ENCODE data around the gene MICAL3.
A peak's percentile ranks its signal among the peaks of the same experiment; 100 is the strongest.
"Not testable (repeated sequence)": the region's sequence is repeated elsewhere in the genome, so short reads cannot be mapped to it uniquely, and the experiment has no call there.

MICAL3 gene

GRCh38 chr22:18028817-18029527 lies 4.6 kb upstream of the MICAL3 start:
- Histone ChIP-seq H3K9ac (ENCODE audit: low read length in 2 of 2) (no peak overlapping the region), H3K27me3 (ENCODE audit: control insufficient read depth in 1 of 2, insufficient read depth in 2 of 2, low read length in 2 of 2) (no peaks in the 10 kb centered on the region), H3K9me3 (ENCODE audit: control insufficient read depth in 2 of 2, low read length in 2 of 2) (no peaks in the 10 kb centered on the region), H3K36me3 (ENCODE audit: control insufficient read depth in 2 of 2, insufficient read depth in 2 of 2, low read length in 2 of 2) (no peaks in the 10 kb centered on the region), H3K4me1 (ENCODE audit: control insufficient read depth, insufficient read depth, low read length) (peaks cover 38% of the 10 kb centered on the region), H3K27ac (ENCODE audit: low read length) (no peak overlapping the region), H3K4me3 (ENCODE audit: low read length in 2 of 2) (no peak overlapping the region)

- not testable (repeated sequence) for H3K36me3 ChIP-seq (ENCODE audit: control insufficient read depth in 2 of 2, insufficient read depth in 2 of 2, low read length in 2 of 2); H3K4me3 ChIP-seq (ENCODE audit: low read length in 2 of 2); H3K27me3 ChIP-seq (ENCODE audit: control insufficient read depth in 1 of 2, insufficient read depth in 2 of 2, low read length in 2 of 2); H3K9me3 ChIP-seq (ENCODE audit: control insufficient read depth in 2 of 2, low read length in 2 of 2); H3K27ac ChIP-seq (ENCODE audit: low read length); H3K9ac ChIP-seq (ENCODE audit: low read length in 2 of 2)
- peaks cover 34% of the 10 kb centered on the region for H3K4me1 ChIP-seq (ENCODE audit: control insufficient read depth, insufficient read depth, low read length)
Observed at GRCh38 chr22:18025898-18026297, 1.5 kb upstream of the MICAL3 start.

GRCh38 chr22:18024956-18025720 lies 777 bp upstream of the MICAL3 start:
- Histone ChIP-seq H3K36me3 (ENCODE audit: control insufficient read depth in 2 of 2, insufficient read depth in 2 of 2, low read length in 2 of 2) (no peaks in the 10 kb centered on the region), H3K4me1 (ENCODE audit: control insufficient read depth, insufficient read depth, low read length) (peaks cover 34% of the 10 kb centered on the region), H3K9ac (ENCODE audit: low read length in 2 of 2) (peak overlapping the region; percentile 80 to 92), H3K27ac (ENCODE audit: low read length) (peak overlapping the region; percentile 82), H3K4me3 (ENCODE audit: low read length in 2 of 2) (peak overlapping the region; percentile 75 to 92), H3K9me3 (ENCODE audit: control insufficient read depth in 2 of 2, low read length in 2 of 2) (no peaks in the 10 kb centered on the region), H3K27me3 (ENCODE audit: control insufficient read depth in 1 of 2, insufficient read depth in 2 of 2, low read length in 2 of 2) (no peaks in the 10 kb centered on the region)

- no peaks in the 10 kb centered on the region for H3K9me3 ChIP-seq (ENCODE audit: control insufficient read depth in 2 of 2, low read length in 2 of 2)
- H3K27me3 ChIP-seq (ENCODE audit: control insufficient read depth in 1 of 2, insufficient read depth in 2 of 2, low read length in 2 of 2) = no peaks in the 10 kb centered on the region
- peak overlapping the region; percentile 92 to 93 for H3K9ac ChIP-seq (ENCODE audit: low read length in 2 of 2)
- no peaks in the 10 kb centered on the region for H3K36me3 ChIP-seq (ENCODE audit: control insufficient read depth in 2 of 2, insufficient read depth in 2 of 2, low read length in 2 of 2)
- H3K4me1 ChIP-seq (ENCODE audit: control insufficient read depth, insufficient read depth, low read length) = peaks cover 34% of the 10 kb centered on the region
- peak overlapping the region; percentile 92 to 98 for H3K4me3 ChIP-seq (ENCODE audit: low read length in 2 of 2)
- H3K27ac ChIP-seq (ENCODE audit: low read length) = peak overlapping the region; percentile 90
Observed at GRCh38 chr22:18023509-18024275, 669 bp downstream of the MICAL3 start.

- H3K36me3 ChIP-seq (ENCODE audit: control insufficient read depth in 2 of 2, insufficient read depth in 2 of 2, low read length in 2 of 2) = no peaks in the 10 kb centered on the region
- no peaks in the 10 kb centered on the region for H3K27me3 ChIP-seq (ENCODE audit: control insufficient read depth in 1 of 2, insufficient read depth in 2 of 2, low read length in 2 of 2)
- no peaks in the 10 kb centered on the region for H3K9me3 ChIP-seq (ENCODE audit: control insufficient read depth in 2 of 2, low read length in 2 of 2)
- peaks cover 34% of the 10 kb centered on the region for H3K4me1 ChIP-seq (ENCODE audit: control insufficient read depth, insufficient read depth, low read length)
- peak overlapping the region; percentile 90 for H3K27ac ChIP-seq (ENCODE audit: low read length)
- peak overlapping the region; percentile 92 to 98 for H3K4me3 ChIP-seq (ENCODE audit: low read length in 2 of 2)
- peak overlapping the region; percentile 55 to 72 for H3K9ac ChIP-seq (ENCODE audit: low read length in 2 of 2)
Observed at GRCh38 chr22:18022876-18023275, 1.5 kb downstream of the MICAL3 start.

GRCh38 chr22:18021431-18021830 lies 2.9 kb downstream of the MICAL3 start:
- Histone ChIP-seq H3K4me1 (ENCODE audit: control insufficient read depth, insufficient read depth, low read length) (peaks cover 34% of the 10 kb centered on the region), H3K4me3 (ENCODE audit: low read length in 2 of 2) (no peak overlapping the region), H3K9ac (ENCODE audit: low read length in 2 of 2) (no peak overlapping the region), H3K36me3 (ENCODE audit: control insufficient read depth in 2 of 2, insufficient read depth in 2 of 2, low read length in 2 of 2) (no peaks in the 10 kb centered on the region), H3K27me3 (ENCODE audit: control insufficient read depth in 1 of 2, insufficient read depth in 2 of 2, low read length in 2 of 2) (no peaks in the 10 kb centered on the region), H3K27ac (ENCODE audit: low read length) (no peak overlapping the region), H3K9me3 (ENCODE audit: control insufficient read depth in 2 of 2, low read length in 2 of 2) (no peaks in the 10 kb centered on the region)

- H3K9me3 ChIP-seq (ENCODE audit: control insufficient read depth in 2 of 2, low read length in 2 of 2); H3K27me3 ChIP-seq (ENCODE audit: control insufficient read depth in 1 of 2, insufficient read depth in 2 of 2, low read length in 2 of 2); H3K9ac ChIP-seq (ENCODE audit: low read length in 2 of 2); H3K36me3 ChIP-seq (ENCODE audit: control insufficient read depth in 2 of 2, insufficient read depth in 2 of 2, low read length in 2 of 2); H3K4me3 ChIP-seq (ENCODE audit: low read length in 2 of 2); H3K27ac ChIP-seq (ENCODE audit: low read length): not testable (repeated sequence)
- peaks cover 34% of the 10 kb centered on the region for H3K4me1 ChIP-seq (ENCODE audit: control insufficient read depth, insufficient read depth, low read length)
Observed at GRCh38 chr22:18020743-18021142, 3.6 kb downstream of the MICAL3 start.

GRCh38 chr22:18013947-18014346 lies 10.4 kb downstream of the MICAL3 start:
- Histone ChIP-seq H3K36me3 (ENCODE audit: control insufficient read depth in 2 of 2, insufficient read depth in 2 of 2, low read length in 2 of 2) (peaks cover 0 to 2% of the 10 kb centered on the region in 2 donors), H3K9me3 (ENCODE audit: control insufficient read depth in 2 of 2, low read length in 2 of 2) (no peaks in the 10 kb centered on the region), H3K27me3 (ENCODE audit: control insufficient read depth in 1 of 2, insufficient read depth in 2 of 2, low read length in 2 of 2) (no peaks in the 10 kb centered on the region), H3K4me1 (ENCODE audit: control insufficient read depth, insufficient read depth, low read length) (peaks cover 2% of the 10 kb centered on the region), H3K4me3 (ENCODE audit: low read length in 2 of 2) (no peak overlapping the region), H3K27ac (ENCODE audit: low read length) (no peak overlapping the region), H3K9ac (ENCODE audit: low read length in 2 of 2) (no peak overlapping the region)

- no peak overlapping the region for H3K27ac ChIP-seq (ENCODE audit: low read length)
Observed at GRCh38 chr22:18013436-18013835, 10.9 kb downstream of the MICAL3 start.

GRCh38 chr22:18012531-18012930 lies 11.8 kb downstream of the MICAL3 start:
- Histone ChIP-seq H3K27me3 (ENCODE audit: control insufficient read depth in 1 of 2, insufficient read depth in 2 of 2, low read length in 2 of 2) (no peaks in the 10 kb centered on the region), H3K4me1 (ENCODE audit: control insufficient read depth, insufficient read depth, low read length) (peaks cover 2% of the 10 kb centered on the region), H3K36me3 (ENCODE audit: control insufficient read depth in 2 of 2, insufficient read depth in 2 of 2, low read length in 2 of 2) (peaks cover 0 to 2% of the 10 kb centered on the region in 2 donors), H3K9ac (ENCODE audit: low read length in 2 of 2) (no peak overlapping the region), H3K9me3 (ENCODE audit: control insufficient read depth in 2 of 2, low read length in 2 of 2) (no peaks in the 10 kb centered on the region), H3K4me3 (ENCODE audit: low read length in 2 of 2) (no peak overlapping the region), H3K27ac (ENCODE audit: low read length) (no peak overlapping the region)

More at GRCh38 chr22:18013436-18013835, 10.9 kb downstream of the MICAL3 start:
- Histone ChIP-seq H3K4me1 (ENCODE audit: control insufficient read depth, insufficient read depth, low read length) (peaks cover 2% of the 10 kb centered on the region), H3K9ac (ENCODE audit: low read length in 2 of 2) (no peak overlapping the region), H3K36me3 (ENCODE audit: control insufficient read depth in 2 of 2, insufficient read depth in 2 of 2, low read length in 2 of 2) (peaks cover 0 to 2% of the 10 kb centered on the region in 2 donors), H3K4me3 (ENCODE audit: low read length in 2 of 2) (no peak overlapping the region), H3K9me3 (ENCODE audit: control insufficient read depth in 2 of 2, low read length in 2 of 2) (no peaks in the 10 kb centered on the region), H3K27me3 (ENCODE audit: control insufficient read depth in 1 of 2, insufficient read depth in 2 of 2, low read length in 2 of 2) (no peaks in the 10 kb centered on the region)
